ENCODE results near the gene RPL10.

Gene RPL10

GRCh38 chrX:154362085-154362742 lies 36.0 kb upstream of the RPL10 start:
- DNase-seq (ENCODE audit: low read depth) = no peak

GRCh38 chrX:154363706-154364439 lies 34.3 kb upstream of the RPL10 start:
- DNase-seq (ENCODE audit: low read depth) = no peak

GRCh38 chrX:154365052-154365600 lies 33.1 kb upstream of the RPL10 start:
- DNase-seq (ENCODE audit: low read depth) = no peak

- no peak for DNase-seq (ENCODE audit: low read depth)
Observed at GRCh38 chrX:154365997-154366665, 32.0 kb upstream of the RPL10 start.

GRCh38 chrX:154366666-154367055 lies 31.5 kb upstream of the RPL10 start:
- DNase-seq (ENCODE audit: low read depth) = no peak

- DNase-seq (ENCODE audit: low read depth) = no peak
Observed at GRCh38 chrX:154367474-154368308, 30.5 kb upstream of the RPL10 start.

GRCh38 chrX:154368630-154369448 lies 29.3 kb upstream of the RPL10 start:
- peak; percentile 71 for DNase-seq (ENCODE audit: low read depth)

GRCh38 chrX:154369449-154370299 lies 28.5 kb upstream of the RPL10 start:
- DNase-seq (ENCODE audit: low read depth) = peak; percentile 80

- no peak for DNase-seq (ENCODE audit: low read depth)
Observed at GRCh38 chrX:154370300-154371016, 27.7 kb upstream of the RPL10 start.

- DNase-seq (ENCODE audit: low read depth) = peak; percentile 57
Observed at GRCh38 chrX:154371017-154371788, 27.0 kb upstream of the RPL10 start.

GRCh38 chrX:154371789-154372300 lies 26.3 kb upstream of the RPL10 start:
- no peak for DNase-seq (ENCODE audit: low read depth)

- no peak for DNase-seq (ENCODE audit: low read depth)
Observed at GRCh38 chrX:154372612-154373022, 25.6 kb upstream of the RPL10 start.

GRCh38 chrX:154373340-154374306 lies 24.6 kb upstream of the RPL10 start:
- no peak for DNase-seq (ENCODE audit: low read depth)

- no peak for DNase-seq (ENCODE audit: low read depth)
Observed at GRCh38 chrX:154374313-154375155, 23.6 kb upstream of the RPL10 start, which contains the start of gene FLNA. FLNA (minus strand) TSS chrX:154374634; CDS start chrX:154371245, 3,389 bp downstream.

- DNase-seq (ENCODE audit: low read depth) = no peak
Observed at GRCh38 chrX:154375156-154375504, 23.0 kb upstream of the RPL10 start.

GRCh38 chrX:154376774-154377173 lies 21.4 kb upstream of the RPL10 start:
- DNase-seq (ENCODE audit: low read depth) = no peak

Data from GM04503 (cell line).